Endothelial cell of umbilical vein (primary cell): ENCODE measurements around the gene INTS14. TPM values are rescaled to one million over a fixed set of nuclear protein-coding genes. Genes with fewer than 3 reads are reported as not detected.

Experiments
- BruUV-seq: library from RNA; stranded (reverse); fragments of 400-500 nt; replicated peaks from 2 replicates; lab custom pipeline; 2021; lab: Mats Ljungman, UMichigan
- CTCF ChIA-PET: fragments of 300-600, 350-600 bp; sonication (Branson Sonifier 250); formaldehyde crosslinking; loops from one replicate; lab custom pipeline; 2021; ENCODE audit warnings: antibody characterized with exemption, inconsistent platforms; lab: Charles Lee
- POLR2A ChIA-PET: fragments of 300-600, 350-600 bp; sonication (Branson Sonifier 250); formaldehyde crosslinking; loops from one replicate; lab custom pipeline; 2021; ENCODE audit warnings: antibody characterized with exemption, inconsistent platforms; lab: Charles Lee
- DNase-seq: peaks from one replicate; pipeline ENCODE4 v3.0.0-alpha.2; 2011; ENCODE audit warnings: low read depth, low spot score
- FAIRE-seq: peaks from 2 replicates; lab custom pipeline; 2011; peaks lifted over from hg19 to GRCh38; lab: Jason Lieb, UNC
- H2AFZ ChIP-seq: 2 replicates; pipeline ENCODE4 v1.6.0; 2012; ENCODE audit warnings: low read depth, low read length, control low read depth, inconsistent platforms
- H3K27ac ChIP-seq: 2 replicates; pipeline ENCODE4 v1.5.1; 2011; ENCODE audit warnings: low read depth, mild to moderate bottlenecking, control low read depth, low read length, moderate library complexity; ENCODE audit not compliant: insufficient read depth
- H3K27me3 ChIP-seq, 2 experiments: 2 replicates each; pipeline versions ENCODE4 v1.6.0 to v1.6.1; 2011; ENCODE audit warnings: low read length in 2 of 2, mixed read lengths in 1 of 2; ENCODE audit not compliant: control insufficient read depth in 2 of 2, insufficient read depth in 2 of 2
- H3K36me3 ChIP-seq, 2 experiments: 2 replicates in 1 of 2; 3 replicates in 1 of 2; pipeline ENCODE4 v1.5.1; 2011; ENCODE audit warnings: low read length in 2 of 2, mild to moderate bottlenecking in 1 of 2, moderate library complexity in 1 of 2; ENCODE audit not compliant: control insufficient read depth in 2 of 2, insufficient read depth in 2 of 2; ENCODE audit errors: extremely low read depth in 1 of 2
- H3K4me1 ChIP-seq: 3 replicates; pipeline ENCODE4 v1.5.1; 2011; ENCODE audit warnings: mild to moderate bottlenecking, low read length; ENCODE audit not compliant: control insufficient read depth, insufficient read depth; ENCODE audit errors: extremely low read depth
- H3K4me2 ChIP-seq: 2 replicates; pipeline ENCODE4 v1.6.1; 2011; ENCODE audit warnings: low read length, control low read depth, mixed read lengths; ENCODE audit not compliant: insufficient read depth
- H3K4me3 ChIP-seq, 3 experiments: fragments of 200-600 bp in 1 of 3; sonication (generic), shearing (Covaris generic) in 1 of 3; replicated peaks in 1 of 3; 2 replicates each; pipeline ENCODE4 v1.5.1; 2011 to 2016; ENCODE audit warnings: control low read depth in 3 of 3, low read length in 3 of 3, mild to moderate bottlenecking in 2 of 3, inconsistent platforms in 1 of 3, low read depth in 1 of 3, moderate library complexity in 1 of 3; ENCODE audit not compliant: insufficient read depth in 1 of 3
- H3K79me2 ChIP-seq: 2 replicates; pipeline ENCODE4 v1.6.0; 2012; ENCODE audit warnings: low read length, inconsistent platforms; ENCODE audit not compliant: control insufficient read depth, insufficient read depth
- H3K9ac ChIP-seq: replicated peaks from 2 replicates; pipeline ENCODE3; 2011; ENCODE audit warnings: low read length, control low read depth; ENCODE audit not compliant: insufficient read depth; ENCODE audit errors: extremely low read depth
- H3K9me1 ChIP-seq: replicated peaks from 3 replicates; pipeline ENCODE4 v1.6.0; 2011; ENCODE audit warnings: mild to moderate bottlenecking, low read length; ENCODE audit not compliant: control insufficient read depth, insufficient read depth; ENCODE audit errors: extremely low read depth
- H3K9me3 ChIP-seq: replicated peaks from 2 replicates; pipeline ENCODE4 v1.5.1; 2012; ENCODE audit warnings: low read length, inconsistent platforms; ENCODE audit not compliant: control insufficient read depth, insufficient read depth
- H4K20me1 ChIP-seq: replicated peaks from 2 replicates; pipeline ENCODE3; 2011; ENCODE audit warnings: mild to moderate bottlenecking, low read length; ENCODE audit not compliant: control insufficient read depth, insufficient read depth; ENCODE audit errors: extremely low read depth
- CTCF ChIP-seq, 2 donors: IDR thresholded peaks; 1 replicate in 1 of 2; 2 replicates in 1 of 2; pipeline ENCODE4 v1.5.1; 2011; ENCODE audit warnings: low read length in 2 of 2, mild to moderate bottlenecking in 2 of 2, moderate library complexity in 2 of 2, control low read depth in 1 of 2, inconsistent platforms in 1 of 2, low read depth in 1 of 2; ENCODE audit not compliant: insufficient read depth in 1 of 2; ENCODE audit errors: extremely low read depth in 1 of 2
- EZH2 ChIP-seq: IDR thresholded peaks from 2 replicates; pipeline ENCODE4 v1.6.1; 2012; ENCODE audit warnings: borderline replicate concordance, low read depth, mild to moderate bottlenecking, moderate library complexity, low read length, inconsistent platforms; ENCODE audit not compliant: severe bottlenecking
- FOS ChIP-seq: IDR thresholded peaks from 2 replicates; pipeline ENCODE4 v1.6.1; 2011; ENCODE audit warnings: mild to moderate bottlenecking, low read length, moderate library complexity, borderline replicate concordance; ENCODE audit not compliant: insufficient read depth
- GATA2 ChIP-seq: IDR thresholded peaks from 2 replicates; pipeline ENCODE4 v1.7.0; 2011; ENCODE audit warnings: low read depth, mild to moderate bottlenecking, moderate library complexity, mixed read lengths, low read length; ENCODE audit not compliant: insufficient read length, insufficient read depth
- JUN ChIP-seq: IDR thresholded peaks from 2 replicates; pipeline ENCODE4 v1.6.1; 2011; ENCODE audit warnings: borderline replicate concordance, low read depth; ENCODE audit not compliant: insufficient read length, insufficient read depth
- MYC ChIP-seq: IDR thresholded peaks from one replicate; pipeline ENCODE4 v1.6.1; 2011; ENCODE audit warnings: mild to moderate bottlenecking, low read depth, low read length
- POLR2A ChIP-seq: IDR thresholded peaks from 2 replicates; pipeline ENCODE4 v1.6.1; 2012; ENCODE audit warnings: low read depth, mild to moderate bottlenecking, control low read depth, low read length
- POLR2AphosphoS5 ChIP-seq: IDR thresholded peaks from 2 replicates; pipeline ENCODE4 v1.6.1; 2012; ENCODE audit warnings: low read depth, mild to moderate bottlenecking, control low read depth, low read length, moderate library complexity; ENCODE audit not compliant: insufficient read depth
- dilution Hi-C: fragments of 300-500 bp; cut with MboI; formaldehyde crosslinking; loops from one replicate; pipeline ENCODE4 v1.15.0; 2019; ENCODE audit warnings: low sequenced_read_pairs; ENCODE audit not compliant: extremely low pct_ligation_motif_present
- intact Hi-C: fragments of 100-400 bp; cut with micrococcal nuclease; formaldehyde crosslinking; loops from one replicate; pipeline ENCODE4 v1.10.0; 2022
- polyA plus RNA-seq, 4 experiments: library from polyadenylated mRNA; depleted of rRNA in 3 of 4; stranded (reverse) in 3 of 4; unstranded in 1 of 4; fragments of >200 nt; gene quantifications; 2 replicates each; pipeline versions ENCODE4 v1.2.1 to v1.2.3, GENCODE V29; 2011 to 2012; ENCODE audit warnings: missing spikeins in 1 of 4
- total RNA-seq: library from RNA; stranded (reverse); gene quantifications from 2 replicates; pipeline ENCODE4 v1.2.3, GENCODE V29; 2021
- TF ChIP-seq, protein P1 (sequence below): IDR thresholded peaks from 2 replicates; pipeline ENCODE4 v1.6.1; 2011; ENCODE audit not compliant: insufficient read depth, insufficient read length

The INTS14 gene
- total and polyA plus RNA-seq, 2 donors (not counting 3 experiments of a cell fraction or from before 2014, with no cell fraction given), result 41.7 to 52.6 TPM

DNA sequence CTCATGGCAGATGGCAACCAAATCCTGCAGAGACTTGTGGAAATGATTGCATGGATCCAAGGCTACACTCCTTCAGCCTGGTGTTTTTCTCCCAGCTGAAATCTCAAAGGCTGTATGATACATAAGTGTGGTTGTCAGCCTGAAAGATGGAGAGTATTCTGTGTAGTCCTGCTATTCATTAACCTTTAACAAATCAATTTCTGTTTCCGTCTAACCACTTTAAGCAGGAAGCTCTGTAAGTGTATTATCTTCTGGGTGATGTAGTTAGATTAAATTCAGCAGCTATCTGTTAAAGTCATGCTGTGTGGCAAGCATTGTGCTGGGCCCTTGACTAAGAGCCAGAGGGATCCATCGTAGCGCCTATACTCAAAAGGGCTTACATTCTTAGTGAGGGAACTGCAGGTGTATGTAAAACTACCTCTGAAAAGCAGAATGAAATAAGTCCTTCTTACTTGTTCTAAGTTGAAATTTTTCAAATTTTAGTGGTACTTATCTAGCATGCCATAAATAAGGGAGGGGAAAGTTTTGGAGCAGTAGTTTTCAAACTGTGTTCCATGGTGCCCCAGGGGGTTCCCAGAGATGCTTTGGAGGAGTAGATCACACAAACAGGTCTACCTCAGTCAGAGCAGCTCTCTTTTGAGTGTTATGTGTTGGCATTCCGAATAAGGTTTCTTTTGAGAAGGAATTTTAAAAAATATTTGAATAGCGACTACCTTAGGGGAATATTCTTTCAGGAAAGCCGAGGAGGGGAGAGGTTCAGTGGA lies 51.8 kb downstream of the INTS14 start:
- Histone ChIP-seq H2AFZ (no peak overlapping the region), H3K4me1 (no peaks in the 10 kb centered on the region), H3K9ac (no peak overlapping the region), H4K20me1 (no peaks in the 10 kb centered on the region), H3K36me3 (peaks cover 17 to 25% of the 10 kb centered on the region in 2 experiments), H3K9me1 (no peaks in the 10 kb centered on the region), H3K9me3 (no peaks in the 10 kb centered on the region), H3K4me3 (no peak overlapping the region), H3K79me2 (peaks cover 2% of the 10 kb centered on the region), H3K4me2 (no peak overlapping the region), H3K27me3 (no peaks in the 10 kb centered on the region), H3K27ac (no peak overlapping the region)
- ChIA-PET POLR2A (no interaction called here), CTCF (interaction anchor here (2.0 kb wide), 1 partner anchor 10 kb away, joined by 9 read pairs; no protein-coding TSS in a partner anchor)
- BruUV-seq, result no TSS peak
- intact Hi-C loops, result no loop called here
- dilution Hi-C loops, result no loop called here
- TF ChIP-seq CTCF (IDR thresholded peaks at IDR 0.05; ENCODE audit: extremely low read depth in 1 of 2, insufficient read depth in 1 of 2, low read depth in 1 of 2, low read length in 2 of 2) (no peak), MYC (no peak), EZH2 (no peak), POLR2AphosphoS5 (no peak), JUN (no peak), POLR2A (no peak), GATA2 (no peak), FOS (no peak)
- TF ChIP-seq, protein P1, sequence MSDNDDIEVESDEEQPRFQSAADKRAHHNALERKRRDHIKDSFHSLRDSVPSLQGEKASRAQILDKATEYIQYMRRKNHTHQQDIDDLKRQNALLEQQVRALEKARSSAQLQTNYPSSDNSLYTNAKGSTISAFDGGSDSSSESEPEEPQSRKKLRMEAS, result no peak
- FAIRE-seq (no peak), DNase-seq (no peak)
